Lower leg skin (tissue), 4 donors: ENCODE results near the gene RRP36. TPM values are rescaled to one million over a fixed set of nuclear protein-coding genes. Genes with fewer than 3 reads are reported as not detected.
"Not testable (repeated sequence)": the region's sequence is repeated elsewhere in the genome, so short reads cannot be mapped to it uniquely, and the experiment has no call there.

Experiments
- DNase-seq, 2 donors: peaks; one replicate each; pipeline ENCODE4 v3.0.0-alpha.2; 2019; ENCODE audit warnings: low spot score in 2 of 2
- H3K4me3 ChIP-seq: fragments of 200-600 bp; sonication (generic); 2 replicates; pipeline ENCODE4 v1.5.1; 2017; ENCODE audit warnings: mild to moderate bottlenecking, low read depth; ENCODE audit not compliant: poor library complexity, severe bottlenecking
- CTCF ChIP-seq, 3 donors: fragments of 450-650 bp; IDR thresholded peaks; one replicate each; pipeline ENCODE4 v1.5.1; 2016; ENCODE audit warnings: antibody characterized with exemption in 3 of 3, mild to moderate bottlenecking in 3 of 3, moderate library complexity in 2 of 3
- POLR2A ChIP-seq, 2 donors: fragments of 450-650 bp; IDR thresholded peaks; one replicate each; pipeline ENCODE4 v1.6.1; 2016 to 2017; ENCODE audit warnings: antibody characterized with exemption in 2 of 2, mild to moderate bottlenecking in 1 of 2, moderate library complexity in 1 of 2
- WGBS, 2 donors: methylation state at CpG; one replicate each; pipeline ENCODE4 v1.1.5; 2018; 5-methylcytosine and 5-hydroxymethylcytosine counted together
- intact Hi-C: fragments of 100-400 bp; cut with DNase I; formaldehyde crosslinking; loops from one replicate; pipeline ENCODE4 v1.15.0; 2023; ENCODE audit warnings: low total_unique reads
- total RNA-seq, 4 donors: library from RNA; depleted of rRNA; stranded (reverse); fragments of >200 nt; gene quantifications; one replicate each; pipeline ENCODE4 v1.1.0, GENCODE V29; 2016

RRP36 gene
- total RNA-seq, 4 donors from 2014 or later: 38.5 to 61.9 (median 56.7) TPM

GRCh38 chr6:43036712-43037111 is 15.3 kb downstream of the RRP36 start:
- no peak for DNase-seq
- WGBS, 2 donors: 89% methylated on average over 9 of the region's 9 CpGs
- TF ChIP-seq CTCF (IDR thresholded peaks at IDR 0.05): no peak
- no peak for TF ChIP-seq POLR2A (IDR thresholded peaks at IDR 0.05)
- no peak overlapping the region for H3K4me3 ChIP-seq
- intact Hi-C loops: no loop called here

- no peak for DNase-seq
- TF ChIP-seq CTCF (IDR thresholded peaks at IDR 0.05) (no peak), POLR2A (IDR thresholded peaks at IDR 0.05) (no peak)
- WGBS, 2 donors: 80 to 87% methylated on average over 5 of the region's 5 CpGs
- H3K4me3 ChIP-seq: no peak overlapping the region
- intact Hi-C loops: no loop called here
Observed at GRCh38 chr6:43037197-43037596, 15.8 kb downstream of the RRP36 start.

- TF ChIP-seq CTCF (IDR thresholded peaks at IDR 0.05) (no peak), POLR2A (IDR thresholded peaks at IDR 0.05) (no peak)
- WGBS, 2 donors: 84 to 95% methylated on average over 8 to 9 of the region's 9 CpGs
Observed at GRCh38 chr6:43037706-43038105, 16.3 kb downstream of the RRP36 start.

GRCh38 chr6:43038727-43039126 is 17.3 kb downstream of the RRP36 start:
- no peak for DNase-seq
- WGBS, 2 donors: 82 to 84% methylated on average over 9 of the region's 9 CpGs
- H3K4me3 ChIP-seq: no peak overlapping the region
- intact Hi-C loops: no loop called here
- TF ChIP-seq POLR2A (IDR thresholded peaks at IDR 0.05) (no peak), CTCF (IDR thresholded peaks at IDR 0.05) (no peak)

More at GRCh38 chr6:43037706-43038105, 16.3 kb downstream of the RRP36 start:
- DNase-seq: no peak
- intact Hi-C loops: no loop called here
- H3K4me3 ChIP-seq: no peak overlapping the region

- no peak overlapping the region for H3K4me3 ChIP-seq
- no peak for DNase-seq
- intact Hi-C loops: no loop called here
- TF ChIP-seq POLR2A (IDR thresholded peaks at IDR 0.05) (no peak), CTCF (IDR thresholded peaks at IDR 0.05) (no peak)
- 90 to 96% methylated on average over 17 to 18 of the region's 18 CpGs for WGBS, 2 donors
Observed at GRCh38 chr6:43040542-43041257, 19.3 kb downstream of the RRP36 start.

- DNase-seq, intact Hi-C loops, H3K4me3 ChIP-seq: not testable (repeated sequence)
- WGBS, 2 donors: 92 to 96% methylated on average over 8 of the region's 8 CpGs
Observed at GRCh38 chr6:43041475-43041874, 20.1 kb downstream of the RRP36 start.
